NCI-H1092 (cell line): ENCODE measurements around the gene SCYGR3.

Experiments used
- DNase-seq: peaks from one replicate; lab custom pipeline; 2025; lab: John Stamatoyannopoulos, UW

The SCYGR3 gene

GRCh38 chr2:227614740-227615139 is at the start of gene SCYGR3:
Gene SCYGR3 (minus strand): TSS chr2:227614840. CDS start chr2:227614840, 0 bp downstream.
- DNase-seq, result no peak

- DNase-seq, result no peak
Observed at GRCh38 chr2:227661827-227662226, 47.2 kb upstream of the SCYGR3 start.

- no peak for DNase-seq
Observed at GRCh38 chr2:227661025-227661649, 46.5 kb upstream of the SCYGR3 start.

- DNase-seq, result no peak
Observed at GRCh38 chr2:227657199-227657845, 42.7 kb upstream of the SCYGR3 start.

- no peak for DNase-seq
Observed at GRCh38 chr2:227655454-227655853, 40.8 kb upstream of the SCYGR3 start.

GRCh38 chr2:227654426-227654825 is 39.8 kb upstream of the SCYGR3 start:
- no peak for DNase-seq

GRCh38 chr2:227653419-227653818 is 38.8 kb upstream of the SCYGR3 start:
- no peak for DNase-seq

- no peak for DNase-seq
Observed at GRCh38 chr2:227643990-227644551, 29.4 kb upstream of the SCYGR3 start.

GRCh38 chr2:227642656-227643055 is 28.0 kb upstream of the SCYGR3 start:
- no peak for DNase-seq

GRCh38 chr2:227634201-227634600 is 19.6 kb upstream of the SCYGR3 start:
- no peak for DNase-seq

- DNase-seq, result no peak
Observed at GRCh38 chr2:227632827-227633226, 18.2 kb upstream of the SCYGR3 start.

GRCh38 chr2:227630322-227630721 is 15.7 kb upstream of the SCYGR3 start:
- no peak for DNase-seq

- no peak for DNase-seq
Observed at GRCh38 chr2:227629435-227629834, 14.8 kb upstream of the SCYGR3 start.

GRCh38 chr2:227627769-227628168 is 13.1 kb upstream of the SCYGR3 start:
- DNase-seq, result no peak

- no peak for DNase-seq
Observed at GRCh38 chr2:227626580-227627151, 12.0 kb upstream of the SCYGR3 start.

- no peak for DNase-seq
Observed at GRCh38 chr2:227625420-227625819, 10.8 kb upstream of the SCYGR3 start.

- DNase-seq, result no peak
Observed at GRCh38 chr2:227623226-227623625, 8.6 kb upstream of the SCYGR3 start.

GRCh38 chr2:227617316-227618230 is 2.9 kb upstream of the SCYGR3 start, which contains the start of gene SCYGR4:
Gene SCYGR4 (plus strand): TSS chr2:227617498. CDS start chr2:227617498, 0 bp downstream.
- no peak for DNase-seq

- DNase-seq, result no peak
Observed at GRCh38 chr2:227616631-227617030, 2.0 kb upstream of the SCYGR3 start.

- no peak for DNase-seq
Observed at GRCh38 chr2:227615906-227616305, 1.3 kb upstream of the SCYGR3 start.

GRCh38 chr2:227615181-227615580 is 541 bp upstream of the SCYGR3 start:
- no peak for DNase-seq

- no peak for DNase-seq
Observed at GRCh38 chr2:227614246-227614645, 394 bp downstream of the SCYGR3 start.
